Coronary artery (tissue), 2 donors: ENCODE measurements around the gene STH.

Experiments used
- DNase-seq: peaks from one replicate; pipeline ENCODE4 v3.0.0-alpha.2; 2017; ENCODE audit warnings: low spot score
- H3K27ac ChIP-seq, 2 donors: fragments of 200-600 bp; sonication (generic); one replicate each; pipeline ENCODE4 v1.5.1; 2016 to 2019
- H3K4me3 ChIP-seq: fragments of 200-600 bp; sonication (generic); 2 replicates; pipeline ENCODE4 v1.5.1; 2016; ENCODE audit warnings: mild to moderate bottlenecking, moderate library complexity
- TF ChIP-seq, protein P1 (sequence below): fragments of 200-600 bp; sonication (generic); IDR thresholded peaks from one replicate; pipeline ENCODE4 v1.5.1; 2019; ENCODE audit warnings: antibody characterized with exemption

STH gene

GRCh38 chr17:45977506-45977824, 21.6 kb upstream of the STH start:
- TF ChIP-seq, protein P1, sequence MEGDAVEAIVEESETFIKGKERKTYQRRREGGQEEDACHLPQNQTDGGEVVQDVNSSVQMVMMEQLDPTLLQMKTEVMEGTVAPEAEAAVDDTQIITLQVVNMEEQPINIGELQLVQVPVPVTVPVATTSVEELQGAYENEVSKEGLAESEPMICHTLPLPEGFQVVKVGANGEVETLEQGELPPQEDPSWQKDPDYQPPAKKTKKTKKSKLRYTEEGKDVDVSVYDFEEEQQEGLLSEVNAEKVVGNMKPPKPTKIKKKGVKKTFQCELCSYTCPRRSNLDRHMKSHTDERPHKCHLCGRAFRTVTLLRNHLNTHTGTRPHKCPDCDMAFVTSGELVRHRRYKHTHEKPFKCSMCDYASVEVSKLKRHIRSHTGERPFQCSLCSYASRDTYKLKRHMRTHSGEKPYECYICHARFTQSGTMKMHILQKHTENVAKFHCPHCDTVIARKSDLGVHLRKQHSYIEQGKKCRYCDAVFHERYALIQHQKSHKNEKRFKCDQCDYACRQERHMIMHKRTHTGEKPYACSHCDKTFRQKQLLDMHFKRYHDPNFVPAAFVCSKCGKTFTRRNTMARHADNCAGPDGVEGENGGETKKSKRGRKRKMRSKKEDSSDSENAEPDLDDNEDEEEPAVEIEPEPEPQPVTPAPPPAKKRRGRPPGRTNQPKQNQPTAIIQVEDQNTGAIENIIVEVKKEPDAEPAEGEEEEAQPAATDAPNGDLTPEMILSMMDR: no peak
- DNase-seq: no peak
- H3K4me3 ChIP-seq: no peak overlapping the region
- no peak overlapping the region for H3K27ac ChIP-seq

- Histone ChIP-seq H3K4me3 (no peak overlapping the region), H3K27ac (no peak overlapping the region)
- DNase-seq: no peak
- TF ChIP-seq, protein P1: no peak
These were observed 20.9 kb upstream of the STH start for GRCh38 chr17:45977976-45978626.

DNA sequence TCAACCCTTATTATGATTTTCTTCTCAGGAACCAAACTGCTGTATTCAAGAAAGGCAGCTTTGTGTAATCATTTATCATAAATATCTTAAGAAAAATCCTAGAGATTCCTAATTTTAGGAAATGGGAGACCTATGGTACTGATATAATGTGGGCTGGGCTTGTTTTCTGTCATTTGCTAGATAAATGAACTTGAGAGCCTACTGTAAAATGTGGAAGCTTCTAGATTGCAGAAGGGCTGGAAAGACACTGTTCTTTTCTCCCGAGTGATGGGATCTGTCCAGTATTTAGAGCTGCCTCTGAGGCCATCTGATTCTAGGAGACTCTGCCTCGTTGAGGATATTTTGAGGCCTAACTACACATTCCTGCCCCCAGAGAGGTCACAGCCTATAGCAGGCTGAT, 19.9 kb upstream of the STH start:
- TF ChIP-seq, protein P1: no peak

GRCh38 chr17:45980855-45981254, 18.2 kb upstream of the STH start:
- Histone ChIP-seq H3K27ac (no peak overlapping the region), H3K4me3 (no peak overlapping the region)
- DNase-seq: no peak
- TF ChIP-seq, protein P1: no peak

More for the DNA sequence above, 19.9 kb upstream of the STH start:
- DNase-seq: no peak
- H3K4me3 ChIP-seq: no peak overlapping the region
- H3K27ac ChIP-seq: no peak overlapping the region

- Histone ChIP-seq H3K27ac (no peak overlapping the region), H3K4me3 (no peak overlapping the region)
- DNase-seq: no peak
- TF ChIP-seq, protein P1: no peak
These were observed 17.7 kb upstream of the STH start for GRCh38 chr17:45981306-45981705.

GRCh38 chr17:45982791-45983613, 16.0 kb upstream of the STH start:
- H3K27ac ChIP-seq: no peak overlapping the region
- no peak overlapping the region for H3K4me3 ChIP-seq
- DNase-seq: no peak
- TF ChIP-seq, protein P1: no peak
